ENCODE results near the gene ESR1. TPM values are rescaled to one million over a fixed set of nuclear protein-coding genes. Genes with fewer than 3 reads are reported as not detected.

The ESR1 gene
- total and polyA plus RNA-seq, 2 donors (not counting 1 experiment from before 2014, with no cell fraction given), result 0.06 to 0.50 TPM

DNA sequence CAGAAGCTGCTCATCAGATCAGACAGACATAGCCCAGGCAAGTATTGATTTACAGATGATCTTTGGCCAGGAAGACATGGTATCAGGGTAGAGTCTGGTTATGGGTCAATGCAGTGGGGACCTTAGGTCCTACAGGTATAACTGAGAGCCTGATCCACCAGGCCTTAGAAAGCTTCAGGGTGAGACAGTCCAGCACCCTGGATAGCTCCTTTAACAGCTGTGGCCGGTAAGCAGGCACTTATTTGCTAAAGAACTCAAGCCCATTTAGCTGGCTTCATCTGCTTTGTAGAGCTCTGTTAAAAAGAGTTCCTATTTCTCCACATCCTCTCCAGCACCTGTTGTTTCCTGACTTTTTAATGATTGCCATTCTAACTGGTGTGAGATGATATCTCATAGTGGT is 39.6 kb downstream of the ESR1 start:
- TF ChIP-seq, protein P1, sequence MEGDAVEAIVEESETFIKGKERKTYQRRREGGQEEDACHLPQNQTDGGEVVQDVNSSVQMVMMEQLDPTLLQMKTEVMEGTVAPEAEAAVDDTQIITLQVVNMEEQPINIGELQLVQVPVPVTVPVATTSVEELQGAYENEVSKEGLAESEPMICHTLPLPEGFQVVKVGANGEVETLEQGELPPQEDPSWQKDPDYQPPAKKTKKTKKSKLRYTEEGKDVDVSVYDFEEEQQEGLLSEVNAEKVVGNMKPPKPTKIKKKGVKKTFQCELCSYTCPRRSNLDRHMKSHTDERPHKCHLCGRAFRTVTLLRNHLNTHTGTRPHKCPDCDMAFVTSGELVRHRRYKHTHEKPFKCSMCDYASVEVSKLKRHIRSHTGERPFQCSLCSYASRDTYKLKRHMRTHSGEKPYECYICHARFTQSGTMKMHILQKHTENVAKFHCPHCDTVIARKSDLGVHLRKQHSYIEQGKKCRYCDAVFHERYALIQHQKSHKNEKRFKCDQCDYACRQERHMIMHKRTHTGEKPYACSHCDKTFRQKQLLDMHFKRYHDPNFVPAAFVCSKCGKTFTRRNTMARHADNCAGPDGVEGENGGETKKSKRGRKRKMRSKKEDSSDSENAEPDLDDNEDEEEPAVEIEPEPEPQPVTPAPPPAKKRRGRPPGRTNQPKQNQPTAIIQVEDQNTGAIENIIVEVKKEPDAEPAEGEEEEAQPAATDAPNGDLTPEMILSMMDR (conservative IDR thresholded peaks at IDR 0.05 in 1 of 2, IDR thresholded peaks at IDR 0.05 in 1 of 2; ENCODE audit: low read depth in 1 of 2, low read length in 2 of 2), result no peak
- TF ChIP-seq EZH2 (IDR thresholded peaks at IDR 0.05; ENCODE audit: low read length, missing control alignments), result no peak
- Histone ChIP-seq H3K27me3 (ENCODE audit: control insufficient read depth, insufficient read depth, low read length) (no peaks in the 10 kb centered on the region), H2AFZ (ENCODE audit: low read length) (no peak overlapping the region), H3K79me2 (ENCODE audit: control insufficient read depth, insufficient read depth, low read length) (no peaks in the 10 kb centered on the region), H3K4me1 (ENCODE audit: control insufficient read depth, extremely low read depth, insufficient read depth, low read length) (no peaks in the 10 kb centered on the region), H3K9me3 (ENCODE audit: control insufficient read depth, insufficient read depth, low read depth, low read length) (no peaks in the 10 kb centered on the region), H4K20me1 (ENCODE audit: control insufficient read depth, extremely low read depth, insufficient read depth, low read length) (no peaks in the 10 kb centered on the region), H3K27ac (ENCODE audit: insufficient read depth, low read length) (no peak overlapping the region), H3K36me3 (ENCODE audit: control insufficient read depth, insufficient read depth, low read length) (no peaks in the 10 kb centered on the region), H3K4me3 (replicated peaks in 1 of 4; ENCODE audit: control extremely low read depth in 1 of 4, insufficient read depth in 1 of 4, low read depth in 3 of 4, low read length in 4 of 4) (no peak overlapping the region), H3K9ac (ENCODE audit: insufficient read depth, low read length) (no peak overlapping the region), H3K4me2 (ENCODE audit: extremely low read depth, insufficient read depth, low read length) (no peak overlapping the region)
- DNase-seq (ENCODE audit: low read depth in 2 of 2), result peak; percentile 24 to 41

- H3K4me2 ChIP-seq (ENCODE audit: extremely low read depth, insufficient read depth, low read length), result no peak overlapping the region
- no peaks in the 10 kb centered on the region for H3K27me3 ChIP-seq (ENCODE audit: control insufficient read depth, insufficient read depth, low read length)
- H3K36me3 ChIP-seq (ENCODE audit: control insufficient read depth, insufficient read depth, low read length), result no peaks in the 10 kb centered on the region
- H3K9me3 ChIP-seq (ENCODE audit: control insufficient read depth, insufficient read depth, low read depth, low read length), result no peaks in the 10 kb centered on the region
- H3K4me3 ChIP-seq (replicated peaks in 1 of 4; ENCODE audit: control extremely low read depth in 1 of 4, insufficient read depth in 1 of 4, low read depth in 3 of 4, low read length in 4 of 4), result no peak overlapping the region
- no peaks in the 10 kb centered on the region for H3K4me1 ChIP-seq (ENCODE audit: control insufficient read depth, extremely low read depth, insufficient read depth, low read length)
- H4K20me1 ChIP-seq (ENCODE audit: control insufficient read depth, extremely low read depth, insufficient read depth, low read length), result no peaks in the 10 kb centered on the region
- DNase-seq (ENCODE audit: low read depth in 2 of 2), result no peak
- H2AFZ ChIP-seq (ENCODE audit: low read length), result no peak overlapping the region
- no peaks in the 10 kb centered on the region for H3K79me2 ChIP-seq (ENCODE audit: control insufficient read depth, insufficient read depth, low read length)
- TF ChIP-seq EZH2 (IDR thresholded peaks at IDR 0.05; ENCODE audit: low read length, missing control alignments), result no peak
- TF ChIP-seq, protein P1 (conservative IDR thresholded peaks at IDR 0.05 in 1 of 2, IDR thresholded peaks at IDR 0.05 in 1 of 2; ENCODE audit: low read depth in 1 of 2, low read length in 2 of 2), result no peak
- H3K27ac ChIP-seq (ENCODE audit: insufficient read depth, low read length), result no peak overlapping the region
- no peak overlapping the region for H3K9ac ChIP-seq (ENCODE audit: insufficient read depth, low read length)
These were observed 43.1 kb downstream of the ESR1 start for GRCh38 chr6:151850479-151851003.

GRCh38 chr6:151858294-151858693 is 50.8 kb downstream of the ESR1 start:
- H3K27me3 ChIP-seq (ENCODE audit: control insufficient read depth, insufficient read depth, low read length), result no peaks in the 10 kb centered on the region
- no peaks in the 10 kb centered on the region for H3K79me2 ChIP-seq (ENCODE audit: control insufficient read depth, insufficient read depth, low read length)
- DNase-seq (ENCODE audit: low read depth in 2 of 2), result no peak
- TF ChIP-seq, protein P1 (conservative IDR thresholded peaks at IDR 0.05 in 1 of 2, IDR thresholded peaks at IDR 0.05 in 1 of 2; ENCODE audit: low read depth in 1 of 2, low read length in 2 of 2), result no peak
- TF ChIP-seq EZH2 (IDR thresholded peaks at IDR 0.05; ENCODE audit: low read length, missing control alignments), result no peak
- H2AFZ ChIP-seq (ENCODE audit: low read length), result no peak overlapping the region
- H3K4me1 ChIP-seq (ENCODE audit: control insufficient read depth, extremely low read depth, insufficient read depth, low read length), result no peaks in the 10 kb centered on the region
- H3K4me3 ChIP-seq (replicated peaks in 1 of 4; ENCODE audit: control extremely low read depth in 1 of 4, insufficient read depth in 1 of 4, low read depth in 3 of 4, low read length in 4 of 4), result no peak overlapping the region
- no peaks in the 10 kb centered on the region for H3K9me3 ChIP-seq (ENCODE audit: control insufficient read depth, insufficient read depth, low read depth, low read length)
- no peak overlapping the region for H3K27ac ChIP-seq (ENCODE audit: insufficient read depth, low read length)
- no peak overlapping the region for H3K9ac ChIP-seq (ENCODE audit: insufficient read depth, low read length)
- no peaks in the 10 kb centered on the region for H3K36me3 ChIP-seq (ENCODE audit: control insufficient read depth, insufficient read depth, low read length)
- H3K4me2 ChIP-seq (ENCODE audit: extremely low read depth, insufficient read depth, low read length), result no peak overlapping the region
- H4K20me1 ChIP-seq (ENCODE audit: control insufficient read depth, extremely low read depth, insufficient read depth, low read length), result no peaks in the 10 kb centered on the region

Data from fibroblast of lung (primary cell).